Measurements from ENCODE around the gene MID1. TPM values are rescaled to one million over a fixed set of nuclear protein-coding genes. Genes with fewer than 3 reads are reported as not detected.
A peak's percentile ranks its signal among the peaks of the same experiment; 100 is the strongest.

Gene MID1
- total RNA-seq, 1 donor from 2014 or later: 17.7 TPM

- H3K27ac ChIP-seq (ENCODE audit: low read depth, low read length): no peak overlapping the region
- H3K27me3 ChIP-seq (ENCODE audit: control insufficient read depth in 3 of 3, insufficient read depth in 3 of 3, low read length in 3 of 3): peaks cover 0 to 13% (median 10%) of the 10 kb centered on the region in 3 donors
Observed at GRCh38 chrX:10618961-10619360, 1.4 kb downstream of the MID1 start.

GRCh38 chrX:10617999-10618351 lies 2.4 kb downstream of the MID1 start:
- Histone ChIP-seq H3K27me3 (ENCODE audit: control insufficient read depth in 3 of 3, insufficient read depth in 3 of 3, low read length in 3 of 3) (peaks cover 0 to 13% (median 10%) of the 10 kb centered on the region in 3 donors), H3K4me3 (ENCODE audit: low read length in 3 of 3) (peak overlapping the region in 1 of 3 donors; percentile 78), H3K9ac (ENCODE audit: low read depth in 1 of 3, low read length in 3 of 3) (no peak overlapping the region), H3K9me3 (ENCODE audit: control insufficient read depth in 3 of 3, low read length in 3 of 3) (no peaks in the 10 kb centered on the region), H3K27ac (ENCODE audit: low read depth, low read length) (no peak overlapping the region), H3K4me1 (ENCODE audit: control insufficient read depth in 3 of 3, insufficient read depth in 3 of 3, low read length in 3 of 3) (peaks cover 3 to 17% (median 9%) of the 10 kb centered on the region in 3 donors), H3K36me3 (ENCODE audit: control insufficient read depth in 3 of 3, insufficient read depth in 3 of 3, low read length in 3 of 3) (no peaks in the 10 kb centered on the region)

More at GRCh38 chrX:10618961-10619360, 1.4 kb downstream of the MID1 start:
- Histone ChIP-seq H3K36me3 (ENCODE audit: control insufficient read depth in 3 of 3, insufficient read depth in 3 of 3, low read length in 3 of 3) (no peaks in the 10 kb centered on the region), H3K9ac (ENCODE audit: low read depth in 1 of 3, low read length in 3 of 3) (no peak overlapping the region), H3K9me3 (ENCODE audit: control insufficient read depth in 3 of 3, low read length in 3 of 3) (no peaks in the 10 kb centered on the region), H3K4me1 (ENCODE audit: control insufficient read depth in 3 of 3, insufficient read depth in 3 of 3, low read length in 3 of 3) (peaks cover 3 to 17% (median 9%) of the 10 kb centered on the region in 3 donors), H3K4me3 (ENCODE audit: low read length in 3 of 3) (peak overlapping the region; percentile 47 to 78 (median 63))

GRCh38 chrX:10617186-10617998 lies 3.0 kb downstream of the MID1 start:
- no peaks in the 10 kb centered on the region for H3K9me3 ChIP-seq (ENCODE audit: control insufficient read depth in 3 of 3, low read length in 3 of 3)
- no peak overlapping the region for H3K4me3 ChIP-seq (ENCODE audit: low read length in 3 of 3)
- H3K27ac ChIP-seq (ENCODE audit: low read depth, low read length): no peak overlapping the region
- H3K27me3 ChIP-seq (ENCODE audit: control insufficient read depth in 3 of 3, insufficient read depth in 3 of 3, low read length in 3 of 3): peaks cover 0 to 13% (median 10%) of the 10 kb centered on the region in 3 donors
- no peaks in the 10 kb centered on the region for H3K36me3 ChIP-seq (ENCODE audit: control insufficient read depth in 3 of 3, insufficient read depth in 3 of 3, low read length in 3 of 3)
- H3K9ac ChIP-seq (ENCODE audit: low read depth in 1 of 3, low read length in 3 of 3): no peak overlapping the region
- H3K4me1 ChIP-seq (ENCODE audit: control insufficient read depth in 3 of 3, insufficient read depth in 3 of 3, low read length in 3 of 3): peaks cover 3 to 17% (median 9%) of the 10 kb centered on the region in 3 donors

- H3K27me3 ChIP-seq (ENCODE audit: control insufficient read depth in 3 of 3, insufficient read depth in 3 of 3, low read length in 3 of 3): peaks cover 0 to 13% (median 10%) of the 10 kb centered on the region in 3 donors
- H3K27ac ChIP-seq (ENCODE audit: low read depth, low read length): no peak overlapping the region
- H3K36me3 ChIP-seq (ENCODE audit: control insufficient read depth in 3 of 3, insufficient read depth in 3 of 3, low read length in 3 of 3): no peaks in the 10 kb centered on the region
- H3K4me1 ChIP-seq (ENCODE audit: control insufficient read depth in 3 of 3, insufficient read depth in 3 of 3, low read length in 3 of 3): peaks cover 3 to 17% (median 9%) of the 10 kb centered on the region in 3 donors
- H3K4me3 ChIP-seq (ENCODE audit: low read length in 3 of 3): peak overlapping the region; percentile 13 to 52 (median 41)
- H3K9ac ChIP-seq (ENCODE audit: low read depth in 1 of 3, low read length in 3 of 3): no peak overlapping the region
- H3K9me3 ChIP-seq (ENCODE audit: control insufficient read depth in 3 of 3, low read length in 3 of 3): no peaks in the 10 kb centered on the region
Observed at GRCh38 chrX:10615931-10616774, 4.2 kb downstream of the MID1 start.

- Histone ChIP-seq H3K4me3 (ENCODE audit: low read length in 3 of 3) (no peak overlapping the region), H3K9me3 (ENCODE audit: control insufficient read depth in 3 of 3, low read length in 3 of 3) (no peaks in the 10 kb centered on the region), H3K4me1 (ENCODE audit: control insufficient read depth in 3 of 3, insufficient read depth in 3 of 3, low read length in 3 of 3) (no peaks in the 10 kb centered on the region), H3K9ac (ENCODE audit: low read depth in 1 of 3, low read length in 3 of 3) (no peak overlapping the region), H3K27me3 (ENCODE audit: control insufficient read depth in 3 of 3, insufficient read depth in 3 of 3, low read length in 3 of 3) (no peaks in the 10 kb centered on the region), H3K27ac (ENCODE audit: low read depth, low read length) (peak overlapping the region; percentile 17), H3K36me3 (ENCODE audit: control insufficient read depth in 3 of 3, insufficient read depth in 3 of 3, low read length in 3 of 3) (no peaks in the 10 kb centered on the region)
Observed at GRCh38 chrX:10612215-10612614, 8.2 kb downstream of the MID1 start.

GRCh38 chrX:10611441-10612090 lies 8.8 kb downstream of the MID1 start:
- no peak overlapping the region for H3K9ac ChIP-seq (ENCODE audit: low read depth in 1 of 3, low read length in 3 of 3)

GRCh38 chrX:10608099-10608498 lies 12.3 kb downstream of the MID1 start:
- Histone ChIP-seq H3K36me3 (ENCODE audit: control insufficient read depth in 3 of 3, insufficient read depth in 3 of 3, low read length in 3 of 3) (no peaks in the 10 kb centered on the region), H3K27ac (ENCODE audit: low read depth, low read length) (no peak overlapping the region), H3K4me3 (ENCODE audit: low read length in 3 of 3) (no peak overlapping the region), H3K9me3 (ENCODE audit: control insufficient read depth in 3 of 3, low read length in 3 of 3) (no peaks in the 10 kb centered on the region), H3K27me3 (ENCODE audit: control insufficient read depth in 3 of 3, insufficient read depth in 3 of 3, low read length in 3 of 3) (no peaks in the 10 kb centered on the region), H3K9ac (ENCODE audit: low read depth in 1 of 3, low read length in 3 of 3) (no peak overlapping the region), H3K4me1 (ENCODE audit: control insufficient read depth in 3 of 3, insufficient read depth in 3 of 3, low read length in 3 of 3) (no peaks in the 10 kb centered on the region)

More at GRCh38 chrX:10611441-10612090, 8.8 kb downstream of the MID1 start:
- H3K27me3 ChIP-seq (ENCODE audit: control insufficient read depth in 3 of 3, insufficient read depth in 3 of 3, low read length in 3 of 3): no peaks in the 10 kb centered on the region
- no peaks in the 10 kb centered on the region for H3K4me1 ChIP-seq (ENCODE audit: control insufficient read depth in 3 of 3, insufficient read depth in 3 of 3, low read length in 3 of 3)
- H3K27ac ChIP-seq (ENCODE audit: low read depth, low read length): peak overlapping the region; percentile 19
- H3K36me3 ChIP-seq (ENCODE audit: control insufficient read depth in 3 of 3, insufficient read depth in 3 of 3, low read length in 3 of 3): no peaks in the 10 kb centered on the region
- no peak overlapping the region for H3K4me3 ChIP-seq (ENCODE audit: low read length in 3 of 3)
- H3K9me3 ChIP-seq (ENCODE audit: control insufficient read depth in 3 of 3, low read length in 3 of 3): no peaks in the 10 kb centered on the region

GRCh38 chrX:10607233-10607632 lies 13.2 kb downstream of the MID1 start:
- no peak overlapping the region for H3K4me3 ChIP-seq (ENCODE audit: low read length in 3 of 3)
- H3K27me3 ChIP-seq (ENCODE audit: control insufficient read depth in 3 of 3, insufficient read depth in 3 of 3, low read length in 3 of 3): no peaks in the 10 kb centered on the region
- H3K27ac ChIP-seq (ENCODE audit: low read depth, low read length): no peak overlapping the region
- H3K4me1 ChIP-seq (ENCODE audit: control insufficient read depth in 3 of 3, insufficient read depth in 3 of 3, low read length in 3 of 3): no peaks in the 10 kb centered on the region
- no peak overlapping the region for H3K9ac ChIP-seq (ENCODE audit: low read depth in 1 of 3, low read length in 3 of 3)
- H3K9me3 ChIP-seq (ENCODE audit: control insufficient read depth in 3 of 3, low read length in 3 of 3): no peaks in the 10 kb centered on the region
- no peaks in the 10 kb centered on the region for H3K36me3 ChIP-seq (ENCODE audit: control insufficient read depth in 3 of 3, insufficient read depth in 3 of 3, low read length in 3 of 3)

- no peaks in the 10 kb centered on the region for H3K27me3 ChIP-seq (ENCODE audit: control insufficient read depth in 3 of 3, insufficient read depth in 3 of 3, low read length in 3 of 3)
- H3K27ac ChIP-seq (ENCODE audit: low read depth, low read length): no peak overlapping the region
- no peak overlapping the region for H3K4me3 ChIP-seq (ENCODE audit: low read length in 3 of 3)
- H3K9me3 ChIP-seq (ENCODE audit: control insufficient read depth in 3 of 3, low read length in 3 of 3): no peaks in the 10 kb centered on the region
- no peaks in the 10 kb centered on the region for H3K36me3 ChIP-seq (ENCODE audit: control insufficient read depth in 3 of 3, insufficient read depth in 3 of 3, low read length in 3 of 3)
- no peak overlapping the region for H3K9ac ChIP-seq (ENCODE audit: low read depth in 1 of 3, low read length in 3 of 3)
- no peaks in the 10 kb centered on the region for H3K4me1 ChIP-seq (ENCODE audit: control insufficient read depth in 3 of 3, insufficient read depth in 3 of 3, low read length in 3 of 3)
Observed at GRCh38 chrX:10603612-10604011, 16.8 kb downstream of the MID1 start.
